Eye (tissue), 1 donor: ENCODE measurements around the gene PMEPA1.
A peak's percentile ranks its signal among the peaks of the same experiment; 100 is the strongest.

Source experiments
- DNase-seq: peaks from one replicate; pipeline ENCODE4 v3.0.0-alpha.2; 2015

Gene PMEPA1

GRCh38 chr20:57672953-57673575 lies 36.8 kb downstream of the PMEPA1 start:
- no peak for DNase-seq

DNA sequence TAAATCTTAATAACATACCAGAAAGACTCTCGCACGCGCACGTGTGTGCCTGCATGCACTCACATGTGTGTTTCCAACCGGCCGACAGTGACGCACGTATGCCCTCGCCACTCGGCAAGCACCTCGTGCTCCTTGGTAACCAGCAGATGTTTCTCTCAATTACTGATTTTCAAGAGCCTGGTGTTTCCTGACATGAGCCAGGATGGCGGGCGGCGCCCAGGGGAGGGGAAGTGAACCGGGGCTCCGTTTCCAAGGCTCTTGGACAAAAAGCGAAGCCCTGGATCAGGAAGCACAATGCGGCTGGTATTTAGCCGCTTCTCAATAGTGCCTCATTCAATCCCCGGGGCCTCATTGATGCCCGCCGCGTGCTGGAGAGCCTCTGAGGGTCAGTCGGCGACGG lies 37.7 kb downstream of the PMEPA1 start:
- peak; percentile 80 for DNase-seq

GRCh38 chr20:57671662-57672061 lies 38.2 kb downstream of the PMEPA1 start:
- no peak for DNase-seq

DNA sequence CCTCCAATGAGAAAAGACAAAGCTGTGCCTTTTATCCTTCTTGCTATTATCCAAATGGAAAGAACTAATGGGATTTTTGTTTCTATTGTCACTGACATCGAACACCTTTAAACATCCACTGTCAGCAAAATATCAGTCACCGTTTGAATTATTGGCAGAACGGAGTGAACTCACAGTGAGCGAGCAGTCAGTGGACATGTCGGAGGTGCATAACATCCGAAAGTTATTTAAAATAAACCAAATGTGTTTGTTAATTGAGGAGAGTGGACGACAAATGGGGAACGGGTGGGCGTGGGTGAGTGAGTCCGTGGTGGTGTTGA lies 38.8 kb downstream of the PMEPA1 start:
- DNase-seq, result no peak

GRCh38 chr20:57670288-57671071 lies 39.3 kb downstream of the PMEPA1 start:
- no peak for DNase-seq

- no peak for DNase-seq
These were observed 40.2 kb downstream of the PMEPA1 start for GRCh38 chr20:57669632-57670031.

- no peak for DNase-seq
These were observed 41.7 kb downstream of the PMEPA1 start for GRCh38 chr20:57667924-57668782.

DNA sequence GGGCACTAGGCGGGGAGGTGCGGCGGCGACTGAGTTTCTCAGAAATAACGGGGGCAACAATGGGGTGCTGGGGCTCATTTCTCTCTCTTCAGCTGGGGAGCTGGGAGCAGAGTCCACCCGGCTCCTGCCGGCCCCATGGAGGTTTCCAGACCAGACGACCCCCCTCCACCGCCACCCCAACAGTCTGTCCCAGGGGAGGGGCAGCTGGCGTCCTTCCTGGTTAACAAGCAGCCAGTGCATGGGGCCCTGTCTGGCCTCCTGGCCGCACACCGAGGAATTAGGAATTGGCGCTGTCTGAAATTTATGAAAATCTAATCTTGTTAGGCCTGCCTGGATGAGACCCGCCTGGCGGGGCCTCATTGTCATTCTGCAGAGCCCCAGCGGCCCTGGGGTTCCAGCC lies 42.4 kb downstream of the PMEPA1 start:
- DNase-seq, result no peak

- DNase-seq, result no peak
These were observed 43.0 kb downstream of the PMEPA1 start for GRCh38 chr20:57666834-57667157.

DNA sequence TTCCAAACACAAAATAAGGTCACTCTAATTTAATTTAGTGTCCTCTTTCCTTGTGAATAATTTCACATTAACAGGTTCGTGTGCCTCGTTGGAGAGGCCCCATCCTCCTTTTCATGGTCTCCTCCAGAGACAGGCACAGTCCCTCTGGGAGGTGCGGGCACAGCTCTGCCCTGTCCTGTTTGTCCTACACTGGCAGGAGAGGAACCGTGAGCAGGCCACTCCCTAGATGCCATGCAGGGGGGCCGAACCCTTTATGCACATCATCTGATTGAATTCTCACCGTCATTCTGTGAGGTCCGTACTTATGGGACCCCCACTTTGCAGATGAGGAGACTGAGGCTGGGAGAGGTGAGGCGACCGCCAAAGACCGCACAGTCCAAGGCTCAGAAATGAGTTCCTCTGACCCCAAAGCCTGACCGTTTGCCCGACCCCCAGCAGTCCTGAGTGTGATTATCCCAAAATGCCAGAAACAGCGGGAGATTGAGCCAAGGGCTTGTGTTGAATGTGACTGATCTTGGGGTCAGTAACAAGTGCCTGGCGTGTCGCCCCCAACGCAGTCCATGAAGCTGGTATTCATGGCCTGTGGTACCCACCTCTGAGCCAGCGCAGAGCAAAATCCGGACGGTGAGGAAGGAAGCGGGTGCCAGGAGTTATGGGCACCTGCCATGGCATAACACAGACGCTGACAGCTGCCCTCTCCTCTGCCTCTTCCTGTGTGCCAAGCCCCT lies 43.5 kb downstream of the PMEPA1 start:
- DNase-seq, result no peak

DNA sequence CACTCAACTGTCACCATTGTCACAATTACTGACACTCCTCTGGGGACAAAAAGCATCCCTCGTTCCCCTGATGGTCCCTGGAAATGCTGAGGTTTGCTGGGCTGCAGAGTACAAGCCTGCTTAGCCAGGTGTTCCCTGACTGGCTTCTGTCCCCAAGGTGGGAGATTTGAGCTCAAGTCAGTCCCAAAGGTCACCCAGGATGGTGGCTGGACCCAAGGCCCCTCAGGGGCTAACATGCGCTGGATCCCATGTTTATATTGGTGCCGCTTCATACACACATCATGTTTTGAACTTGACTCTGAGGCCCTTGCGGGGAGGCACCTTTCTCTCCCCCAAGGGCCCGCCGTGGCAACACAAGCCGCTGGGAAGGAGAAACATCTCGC lies 44.2 kb downstream of the PMEPA1 start:
- no peak for DNase-seq

DNA sequence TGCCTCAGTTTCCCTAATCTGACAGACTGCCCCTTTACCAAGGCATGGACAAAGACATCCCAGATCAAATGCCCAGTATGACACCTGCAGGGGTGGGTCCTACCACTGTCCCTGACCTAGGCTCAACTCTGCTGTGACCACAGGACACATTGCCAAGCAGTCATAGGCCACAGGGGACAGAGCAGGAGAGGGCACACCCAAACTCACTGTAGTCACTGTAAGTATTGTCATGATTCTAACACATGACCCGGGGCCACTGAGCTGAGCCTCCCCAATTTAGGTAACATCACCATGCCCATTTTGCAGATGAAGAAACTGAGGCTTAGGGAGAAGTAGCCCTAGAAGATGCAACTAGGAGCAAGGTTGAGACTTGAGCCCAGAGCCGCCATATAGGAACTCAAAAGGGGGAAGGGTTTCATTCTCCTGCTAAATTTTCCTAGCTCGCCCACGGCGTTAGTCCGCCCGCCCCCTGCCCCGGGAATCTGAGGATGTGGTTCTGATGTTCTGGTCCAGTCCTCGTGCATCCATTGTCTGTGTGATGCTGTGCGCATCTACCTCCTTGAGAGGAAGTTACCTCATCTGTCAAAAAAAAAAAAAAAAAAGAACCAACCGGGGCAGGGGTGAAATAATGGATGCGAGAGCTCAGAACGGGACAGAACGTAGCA lies 44.8 kb downstream of the PMEPA1 start:
- no peak for DNase-seq

DNA sequence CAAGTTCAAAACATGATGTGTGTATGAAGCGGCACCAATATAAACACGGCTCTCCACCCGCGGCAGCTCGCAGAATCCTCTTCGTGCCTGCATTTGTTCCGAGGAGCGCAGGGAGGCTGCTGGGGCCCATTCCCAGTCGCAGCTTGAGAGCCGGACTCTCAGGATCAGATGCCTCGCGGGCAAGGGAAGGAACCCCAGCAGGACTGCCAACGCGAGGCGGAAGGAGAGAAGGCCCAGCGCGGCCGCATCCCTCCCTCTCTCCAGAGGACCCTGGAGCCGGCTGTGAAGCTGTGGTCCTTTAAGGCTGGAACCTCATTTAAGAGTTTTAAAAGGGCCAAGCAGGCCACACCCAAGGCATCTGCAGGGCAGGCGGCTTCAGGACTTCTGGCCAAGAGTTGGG lies 45.3 kb downstream of the PMEPA1 start:
- DNase-seq, result no peak

DNA sequence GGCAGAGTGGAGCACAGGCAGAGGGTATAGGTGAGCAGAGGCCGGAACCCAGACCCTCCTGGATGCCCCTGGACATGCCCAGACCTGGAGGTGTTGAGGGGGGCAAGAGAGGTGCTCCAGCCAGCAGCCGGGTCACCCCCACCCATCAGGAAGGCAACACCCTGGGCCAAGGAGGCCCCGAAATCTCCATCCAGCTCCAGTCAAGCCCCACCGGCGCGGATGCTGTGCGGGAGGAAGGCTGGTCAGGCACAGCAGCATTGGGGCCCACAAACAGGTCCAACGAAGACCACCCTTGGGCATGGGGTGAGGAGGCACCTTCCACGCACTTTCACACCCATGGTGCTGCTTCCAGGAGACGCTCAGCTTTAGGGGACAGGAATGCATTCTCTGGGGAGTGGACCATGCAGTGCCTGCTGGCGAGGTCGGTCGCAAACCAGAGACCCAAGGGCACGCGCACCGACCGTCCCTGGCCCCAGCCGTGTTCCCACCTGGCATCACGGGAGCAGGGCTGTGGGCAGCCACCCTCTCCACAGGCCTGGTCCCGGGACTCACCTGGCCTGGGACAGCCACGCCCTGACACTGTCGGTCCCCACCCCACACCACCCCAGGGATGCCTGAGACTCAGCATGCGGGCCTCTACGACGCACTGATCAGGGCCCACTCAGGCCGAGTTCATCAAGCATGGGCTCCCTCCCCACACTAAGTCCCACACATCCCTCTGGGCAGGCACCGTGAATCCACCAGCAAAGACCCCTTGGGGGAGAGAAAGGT lies 45.9 kb downstream of the PMEPA1 start:
- DNase-seq, result no peak

DNA sequence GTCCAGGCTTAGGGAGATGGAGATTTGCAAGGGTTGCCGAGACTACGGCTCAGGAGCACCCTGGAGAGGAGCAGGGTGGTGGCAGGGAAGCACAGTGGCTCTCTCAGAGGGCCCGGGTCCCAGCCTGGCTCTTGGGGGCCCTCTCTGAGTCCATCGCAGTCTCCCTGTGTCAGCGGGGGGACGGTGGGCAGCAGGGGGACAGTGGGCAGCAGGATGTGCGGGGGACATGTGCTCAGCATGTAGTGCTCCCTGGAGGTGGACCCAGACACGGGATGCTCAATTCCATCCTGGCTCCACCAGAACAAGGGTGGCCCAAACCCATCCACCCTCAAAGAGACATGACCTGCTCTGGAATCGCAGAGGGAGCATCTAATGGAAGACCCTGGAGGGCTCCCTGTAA lies 46.6 kb downstream of the PMEPA1 start:
- no peak for DNase-seq

DNA sequence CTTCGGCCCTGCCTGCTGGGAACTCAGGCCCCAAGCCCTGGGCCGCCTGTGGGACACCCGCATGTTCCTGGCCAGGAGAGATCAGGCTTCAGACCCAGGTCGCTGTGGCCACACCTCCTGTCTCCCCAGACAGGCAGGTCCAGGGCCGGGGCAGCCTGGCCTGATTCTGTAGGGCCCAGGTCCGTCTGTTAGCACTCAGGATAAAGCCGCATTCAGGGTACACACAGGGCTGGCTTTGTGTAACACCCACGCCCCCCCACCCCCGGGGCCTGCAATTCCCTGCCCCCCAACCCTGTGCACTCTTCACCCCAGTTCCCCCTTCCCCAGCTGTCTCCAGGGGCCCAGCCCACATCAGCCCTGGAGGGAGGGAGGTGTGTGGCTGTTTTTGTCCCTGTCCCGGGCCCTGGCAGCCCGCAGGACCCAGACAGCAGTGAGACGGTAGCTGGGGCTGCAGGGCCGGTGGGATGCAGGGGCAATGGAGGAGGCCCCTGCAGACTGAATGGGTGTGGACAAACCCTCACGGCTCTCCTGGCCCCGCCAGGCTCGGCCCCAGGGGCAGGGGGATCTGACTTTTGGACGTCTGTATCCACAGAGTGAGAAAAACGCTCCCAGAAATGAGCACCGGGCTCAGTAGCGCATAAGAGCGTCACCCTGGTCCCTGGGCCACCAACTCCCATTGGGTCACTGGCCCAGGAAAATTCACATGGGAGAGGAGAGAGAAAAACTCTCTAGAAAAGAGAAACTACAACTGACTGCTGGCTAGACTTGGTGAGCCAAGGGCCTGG lies 47.2 kb downstream of the PMEPA1 start:
- no peak for DNase-seq

DNA sequence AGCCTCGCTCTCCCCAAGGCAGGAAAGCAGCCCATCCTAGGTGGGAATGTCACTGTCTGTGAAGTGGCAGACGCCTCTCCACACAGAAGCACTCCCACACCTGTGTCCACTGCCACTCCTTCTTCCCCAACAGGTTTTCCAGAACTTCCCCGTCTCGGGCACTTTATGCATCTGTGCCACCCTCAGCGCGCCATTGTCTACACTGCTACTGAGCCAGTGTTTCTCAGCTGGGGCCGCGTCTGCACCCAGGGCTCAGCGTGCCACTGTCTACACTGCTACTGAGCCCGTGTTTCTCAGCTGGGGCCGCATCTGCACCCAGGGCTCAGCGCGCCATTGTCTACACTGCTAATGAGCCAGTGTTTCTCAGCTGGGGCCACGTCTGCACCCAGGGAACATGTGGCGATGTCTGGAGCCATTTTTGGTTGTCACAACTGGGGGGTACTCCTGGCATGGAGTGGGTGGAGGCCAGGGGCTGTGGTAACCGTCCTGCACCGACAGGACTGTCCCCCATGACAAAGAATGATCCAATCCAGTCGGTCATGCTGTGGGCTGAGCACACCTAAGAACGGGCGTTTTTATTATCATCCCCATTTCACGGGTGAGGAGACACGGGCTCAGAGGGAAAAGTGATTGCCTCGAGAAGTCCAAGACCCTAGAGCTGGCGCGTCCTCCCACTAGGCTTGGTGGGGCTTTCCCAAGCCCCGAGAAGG lies 47.9 kb downstream of the PMEPA1 start:
- DNase-seq, result no peak

- no peak for DNase-seq
These were observed 48.7 kb downstream of the PMEPA1 start for GRCh38 chr20:57660922-57661745.

DNA sequence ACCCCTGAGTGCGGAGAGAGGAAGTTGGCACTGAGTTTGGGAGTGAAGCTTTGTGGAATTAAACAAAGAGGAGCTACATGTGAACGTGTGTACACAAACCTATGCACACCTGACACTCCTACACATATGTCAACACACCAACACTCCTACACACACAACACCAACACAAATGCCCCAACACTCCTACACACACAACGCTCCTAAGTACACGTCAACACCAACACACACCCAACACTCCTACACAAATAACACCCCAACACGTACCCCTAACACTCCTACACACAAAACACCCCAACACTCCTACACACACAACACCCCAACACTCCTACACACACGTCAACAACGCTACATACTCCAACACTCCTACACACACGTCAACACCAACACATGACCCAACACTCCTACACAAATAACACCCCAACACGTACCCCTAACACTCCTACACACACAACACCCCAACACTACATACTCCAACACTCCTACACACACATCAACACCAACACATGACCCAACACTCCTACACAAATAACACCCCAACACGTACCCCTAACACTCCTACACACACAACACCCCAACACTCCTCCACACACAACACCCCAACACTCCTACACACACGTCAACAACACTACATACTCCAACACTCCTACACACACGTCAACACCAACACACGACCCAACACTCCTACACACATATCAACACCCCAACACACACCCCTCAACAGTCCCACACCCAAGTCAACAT lies 49.5 kb downstream of the PMEPA1 start:
- no peak for DNase-seq
